ENCODE data around the gene SMIM23.

The SMIM23 gene

GRCh38 chr5:171783051-171783450, 2.6 kb upstream of the SMIM23 start:
- Mint-ChIP-seq H3K9me3 (peaks cover 3% of the 10 kb centered on the region), H3K27ac (no peak overlapping the region), H3K27me3 (peaks cover 13% of the 10 kb centered on the region), H3K4me1 (no peaks in the 10 kb centered on the region), H3K4me3 (no peak overlapping the region), H3K36me3 (no peaks in the 10 kb centered on the region)
- ATAC-seq (ENCODE audit: low read depth) (no peak), DNase-seq (ENCODE audit: low spot score in 2 of 2) (no peak)

GRCh38 chr5:171789353-171789752, 3.7 kb downstream of the SMIM23 start:
- no peak overlapping the region for H3K27ac Mint-ChIP-seq
- no peaks in the 10 kb centered on the region for H3K9me3 Mint-ChIP-seq
- H3K36me3 Mint-ChIP-seq, result no peaks in the 10 kb centered on the region
- H3K27me3 Mint-ChIP-seq, result peaks cover 4% of the 10 kb centered on the region
- no peak for DNase-seq (ENCODE audit: low spot score in 2 of 2)
- ATAC-seq (ENCODE audit: low read depth), result no peak
- H3K4me1 Mint-ChIP-seq, result no peaks in the 10 kb centered on the region
- H3K4me3 Mint-ChIP-seq, result no peak overlapping the region

- no peak for ATAC-seq (ENCODE audit: low read depth)
- Mint-ChIP-seq H3K4me3 (no peak overlapping the region), H3K36me3 (no peaks in the 10 kb centered on the region), H3K27me3 (peaks cover 4% of the 10 kb centered on the region), H3K9me3 (no peaks in the 10 kb centered on the region), H3K27ac (no peak overlapping the region), H3K4me1 (no peaks in the 10 kb centered on the region)
- DNase-seq (ENCODE audit: low spot score in 2 of 2), result no peak
Measured at GRCh38 chr5:171790408-171790807, 4.8 kb downstream of the SMIM23 start.

DNA sequence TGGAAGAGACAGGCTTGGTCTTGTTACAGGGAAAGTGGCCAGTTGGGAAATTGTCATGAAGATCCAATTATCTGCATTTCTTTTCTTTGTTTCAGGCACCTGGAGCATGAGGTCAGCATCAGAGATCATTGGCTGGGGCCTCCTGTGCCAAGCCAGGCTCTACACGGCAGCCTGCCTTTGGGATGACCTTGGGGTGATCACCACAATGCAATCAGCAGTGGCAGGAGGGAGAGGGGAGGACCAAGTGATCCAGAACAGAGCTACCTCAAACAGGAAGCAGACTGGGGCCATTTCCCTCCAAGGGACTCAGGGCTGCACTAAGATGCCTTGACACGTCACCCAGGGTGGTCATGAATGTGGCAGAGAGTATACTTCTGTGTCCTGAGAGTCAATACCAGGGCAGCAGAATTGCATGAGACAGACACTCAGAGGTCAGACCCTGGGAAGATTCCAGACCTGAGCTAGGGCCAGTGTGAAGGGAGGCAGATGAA, 8.9 kb downstream of the SMIM23 start:
- Mint-ChIP-seq H3K4me1 (no peaks in the 10 kb centered on the region), H3K36me3 (no peaks in the 10 kb centered on the region), H3K27me3 (peaks cover 15% of the 10 kb centered on the region), H3K27ac (no peak overlapping the region), H3K4me3 (no peak overlapping the region), H3K9me3 (no peaks in the 10 kb centered on the region)
- no peak for DNase-seq (ENCODE audit: low spot score in 2 of 2)
- ATAC-seq (ENCODE audit: low read depth), result no peak

GRCh38 chr5:171795381-171795780, 9.8 kb downstream of the SMIM23 start:
- H3K4me3 Mint-ChIP-seq, result no peak overlapping the region
- no peaks in the 10 kb centered on the region for H3K9me3 Mint-ChIP-seq
- no peak for DNase-seq (ENCODE audit: low spot score in 2 of 2)
- ATAC-seq (ENCODE audit: low read depth), result no peak
- no peak overlapping the region for H3K27ac Mint-ChIP-seq
- peaks cover 14% of the 10 kb centered on the region for H3K27me3 Mint-ChIP-seq
- H3K36me3 Mint-ChIP-seq, result no peaks in the 10 kb centered on the region
- H3K4me1 Mint-ChIP-seq, result no peaks in the 10 kb centered on the region

GRCh38 chr5:171796436-171796835, 10.8 kb downstream of the SMIM23 start:
- DNase-seq (ENCODE audit: low spot score in 2 of 2) (no peak), ATAC-seq (ENCODE audit: low read depth) (no peak)
- Mint-ChIP-seq H3K27me3 (peaks cover 11% of the 10 kb centered on the region), H3K4me3 (no peak overlapping the region), H3K9me3 (no peaks in the 10 kb centered on the region), H3K36me3 (no peaks in the 10 kb centered on the region), H3K27ac (no peak overlapping the region), H3K4me1 (no peaks in the 10 kb centered on the region)

DNA sequence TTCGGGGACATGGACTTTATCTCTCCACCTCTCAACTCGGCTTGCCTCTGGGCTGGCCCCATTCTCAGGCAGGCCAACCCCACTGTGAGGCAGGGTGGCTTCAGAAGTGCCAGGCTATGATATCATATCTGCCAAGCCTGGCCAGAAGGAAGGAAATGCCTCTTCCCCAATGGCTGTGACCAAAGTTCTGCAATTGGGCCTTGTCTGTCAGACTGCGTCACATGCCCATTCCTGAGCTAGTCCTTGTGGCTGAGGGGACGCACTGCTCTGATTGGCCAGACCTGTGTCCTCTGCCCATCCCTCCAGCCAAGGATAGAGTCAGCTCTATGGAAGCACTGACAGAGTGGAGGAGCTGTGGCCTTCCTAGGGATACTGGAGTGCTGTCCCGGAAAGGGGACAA, 11.9 kb downstream of the SMIM23 start:
- no peak for ATAC-seq (ENCODE audit: low read depth)

GRCh38 chr5:171798418-171798817, 12.8 kb downstream of the SMIM23 start:
- H3K4me1 Mint-ChIP-seq, result no peaks in the 10 kb centered on the region
- no peaks in the 10 kb centered on the region for H3K36me3 Mint-ChIP-seq
- no peaks in the 10 kb centered on the region for H3K9me3 Mint-ChIP-seq
- DNase-seq (ENCODE audit: low spot score in 2 of 2) (no peak), ATAC-seq (ENCODE audit: low read depth) (no peak)
- H3K4me3 Mint-ChIP-seq, result no peak overlapping the region
- no peak overlapping the region for H3K27ac Mint-ChIP-seq
- peaks cover 12% of the 10 kb centered on the region for H3K27me3 Mint-ChIP-seq

More for the DNA sequence above, 11.9 kb downstream of the SMIM23 start:
- Mint-ChIP-seq H3K4me3 (no peak overlapping the region), H3K27me3 (peaks cover 11% of the 10 kb centered on the region), H3K9me3 (no peaks in the 10 kb centered on the region), H3K36me3 (no peaks in the 10 kb centered on the region), H3K4me1 (no peaks in the 10 kb centered on the region), H3K27ac (no peak overlapping the region)
- DNase-seq (ENCODE audit: low spot score in 2 of 2), result no peak

- Mint-ChIP-seq H3K27me3 (peaks cover 18% of the 10 kb centered on the region), H3K27ac (no peak overlapping the region), H3K4me1 (no peaks in the 10 kb centered on the region), H3K9me3 (no peaks in the 10 kb centered on the region), H3K4me3 (no peak overlapping the region), H3K36me3 (no peaks in the 10 kb centered on the region)
- ATAC-seq (ENCODE audit: low read depth) (no peak), DNase-seq (ENCODE audit: low spot score in 2 of 2) (no peak)
Measured at GRCh38 chr5:171801839-171802238, 16.2 kb downstream of the SMIM23 start.

- Mint-ChIP-seq H3K27me3 (peaks cover 18% of the 10 kb centered on the region), H3K4me3 (no peak overlapping the region), H3K36me3 (peaks cover 2% of the 10 kb centered on the region), H3K4me1 (no peaks in the 10 kb centered on the region), H3K27ac (no peak overlapping the region), H3K9me3 (peaks cover 5% of the 10 kb centered on the region)
- ATAC-seq (ENCODE audit: low read depth) (no peak), DNase-seq (ENCODE audit: low spot score in 2 of 2) (no peak)
Measured at GRCh38 chr5:171805746-171806145, 20.1 kb downstream of the SMIM23 start.

DNA sequence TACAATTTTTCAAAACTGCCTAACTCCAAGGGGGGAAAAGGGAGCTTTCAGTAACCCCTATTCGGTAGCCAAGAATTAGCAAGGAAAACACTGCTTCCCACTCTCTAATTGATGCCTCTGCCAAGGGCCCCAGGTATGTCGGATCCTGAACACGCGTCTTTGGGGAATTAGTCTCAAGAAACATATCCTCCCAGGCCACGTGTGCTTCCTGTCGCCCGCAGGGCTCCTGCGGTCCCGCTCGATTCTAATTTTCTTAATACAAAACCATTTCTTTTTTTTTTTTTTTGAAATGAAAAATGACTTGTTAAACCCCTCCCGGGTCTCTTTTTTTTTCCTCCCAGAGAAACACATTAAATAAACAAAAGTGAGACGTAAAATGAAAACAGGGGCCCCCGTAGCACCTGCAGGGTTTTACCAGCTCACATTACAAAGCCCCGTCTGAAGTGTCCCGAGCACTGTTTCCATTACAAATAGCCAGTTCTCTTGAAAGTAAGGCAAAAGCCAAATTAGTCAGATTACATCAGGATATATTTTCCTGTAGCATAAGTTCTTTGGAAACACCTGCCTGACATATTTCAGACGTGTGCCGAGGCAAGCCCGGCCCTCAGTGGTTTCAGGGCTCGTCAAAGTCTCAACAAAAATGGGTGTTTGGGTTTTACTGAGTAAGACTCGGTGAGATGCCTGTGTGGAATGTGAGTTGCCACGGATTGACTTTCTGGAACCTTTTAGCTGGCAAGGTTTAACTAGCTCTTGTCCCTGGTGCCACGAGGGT, 21.5 kb downstream of the SMIM23 start:
- Mint-ChIP-seq H3K4me1 (no peaks in the 10 kb centered on the region), H3K4me3 (no peak overlapping the region), H3K27me3 (peaks cover 18% of the 10 kb centered on the region), H3K9me3 (peaks cover 9% of the 10 kb centered on the region), H3K36me3 (peaks cover 2% of the 10 kb centered on the region), H3K27ac (no peak overlapping the region)
- ATAC-seq (ENCODE audit: low read depth) (no peak), DNase-seq (ENCODE audit: low spot score in 2 of 2) (no peak)

DNA sequence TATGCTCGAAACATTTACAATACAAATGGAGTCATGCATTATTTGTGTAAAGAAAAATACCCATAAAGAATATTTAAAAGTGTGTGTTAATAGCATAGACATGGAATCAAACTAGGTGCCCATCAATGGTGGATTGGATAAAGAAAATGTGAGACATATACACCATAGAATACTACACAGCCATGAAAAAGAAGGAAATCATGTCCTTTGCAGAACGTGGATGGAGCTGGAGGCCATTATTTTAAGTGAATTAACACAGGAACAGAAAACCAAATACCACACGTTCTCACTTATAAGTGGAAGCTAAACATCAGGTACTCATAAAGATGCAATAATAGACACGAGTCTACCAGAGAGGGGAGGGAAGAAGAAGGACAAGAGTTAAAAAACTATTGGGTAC, 22.8 kb downstream of the SMIM23 start:
- no peak for ATAC-seq (ENCODE audit: low read depth)
- no peak overlapping the region for H3K27ac Mint-ChIP-seq
- H3K9me3 Mint-ChIP-seq, result peaks cover 9% of the 10 kb centered on the region
- no peak overlapping the region for H3K4me3 Mint-ChIP-seq
- peaks cover 18% of the 10 kb centered on the region for H3K27me3 Mint-ChIP-seq
- no peaks in the 10 kb centered on the region for H3K4me1 Mint-ChIP-seq
- DNase-seq (ENCODE audit: low spot score in 2 of 2), result no peak
- H3K36me3 Mint-ChIP-seq, result peaks cover 2% of the 10 kb centered on the region

DNA sequence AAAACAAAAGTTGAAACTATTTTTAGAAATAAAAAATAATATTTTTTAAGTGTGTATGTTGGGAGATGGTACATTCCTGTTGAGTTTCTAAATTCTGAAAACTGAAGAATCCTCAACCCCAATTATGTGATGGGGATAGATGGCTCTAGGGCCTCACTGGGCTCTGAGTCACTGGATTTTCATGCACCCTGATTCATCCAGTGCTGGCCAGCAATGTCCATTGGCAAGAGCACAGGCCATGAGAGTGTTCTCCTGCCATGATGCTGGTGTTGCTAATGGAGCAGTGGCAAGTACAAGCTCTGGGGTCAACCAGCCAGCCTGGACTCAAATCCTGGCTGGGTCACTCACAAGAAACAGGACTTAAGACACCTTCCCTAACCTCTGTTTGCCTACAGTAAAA, 23.3 kb downstream of the SMIM23 start:
- peaks cover 2% of the 10 kb centered on the region for H3K36me3 Mint-ChIP-seq
- no peak overlapping the region for H3K27ac Mint-ChIP-seq
- H3K4me1 Mint-ChIP-seq, result no peaks in the 10 kb centered on the region
- DNase-seq (ENCODE audit: low spot score in 2 of 2) (no peak), ATAC-seq (ENCODE audit: low read depth) (no peak)
- peaks cover 9% of the 10 kb centered on the region for H3K9me3 Mint-ChIP-seq
- H3K27me3 Mint-ChIP-seq, result peaks cover 16% of the 10 kb centered on the region
- no peak overlapping the region for H3K4me3 Mint-ChIP-seq

DNA sequence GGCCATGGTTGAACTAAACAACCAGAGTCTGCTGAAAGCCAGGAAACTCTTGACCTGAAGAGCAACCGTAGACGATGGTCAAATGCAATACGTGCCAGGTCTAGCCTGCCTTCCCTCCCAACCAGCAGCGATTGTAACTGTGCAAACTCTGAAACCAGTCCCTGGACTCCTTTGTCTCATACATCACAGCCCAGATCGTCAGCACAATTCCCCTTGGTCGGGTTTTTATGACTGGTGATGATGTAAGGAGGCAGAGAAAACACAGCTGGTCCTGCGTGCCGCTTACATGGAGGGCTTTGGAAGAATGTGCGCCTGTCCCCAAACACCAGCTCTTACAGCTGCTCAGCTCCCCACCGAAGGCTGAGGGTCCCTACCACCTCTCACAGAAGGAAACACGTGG, 24.6 kb downstream of the SMIM23 start:
- Mint-ChIP-seq H3K4me3 (no peak overlapping the region), H3K9me3 (peaks cover 9% of the 10 kb centered on the region), H3K4me1 (no peaks in the 10 kb centered on the region), H3K27ac (no peak overlapping the region), H3K27me3 (peaks cover 13% of the 10 kb centered on the region), H3K36me3 (peaks cover 2% of the 10 kb centered on the region)
- ATAC-seq (ENCODE audit: low read depth), result no peak
- no peak for DNase-seq (ENCODE audit: low spot score in 2 of 2)

DNA sequence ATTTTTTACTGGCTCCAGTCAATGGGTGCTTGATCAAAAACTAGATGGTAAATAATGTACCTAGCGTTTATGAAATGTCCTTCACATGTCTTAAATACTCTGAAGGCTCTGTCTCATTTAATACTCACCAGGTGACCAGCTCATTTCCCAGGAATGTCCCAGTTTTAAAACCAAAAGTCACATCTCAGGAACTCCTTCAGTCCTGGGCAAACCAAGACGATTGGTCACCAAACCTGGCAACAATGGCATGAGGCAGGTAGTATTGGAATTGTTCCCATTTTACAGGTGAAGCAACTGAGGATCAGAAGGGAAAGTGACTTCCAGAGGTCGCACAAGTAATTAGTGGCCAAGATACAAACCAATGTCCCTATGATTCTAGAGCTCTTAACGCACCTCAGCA, 27.7 kb downstream of the SMIM23 start:
- Mint-ChIP-seq H3K4me3 (no peak overlapping the region), H3K27ac (no peak overlapping the region), H3K4me1 (no peaks in the 10 kb centered on the region), H3K36me3 (no peaks in the 10 kb centered on the region), H3K27me3 (peaks cover 6% of the 10 kb centered on the region), H3K9me3 (peaks cover 6% of the 10 kb centered on the region)
- ATAC-seq (ENCODE audit: low read depth) (no peak), DNase-seq (ENCODE audit: low spot score in 2 of 2) (no peak)
